Stromal cell of bone marrow (primary cell): ENCODE measurements around the gene NPAS1.
A peak's percentile ranks its signal among the peaks of the same experiment; 100 is the strongest.
"Not testable (repeated sequence)": the region's sequence is repeated elsewhere in the genome, so short reads cannot be mapped to it uniquely, and the experiment has no call there.

Source experiments
- DNase-seq: peaks from one replicate; pipeline ENCODE4 v3.0.0-alpha.2; 2012; ENCODE audit warnings: low read depth

The NPAS1 gene

DNA sequence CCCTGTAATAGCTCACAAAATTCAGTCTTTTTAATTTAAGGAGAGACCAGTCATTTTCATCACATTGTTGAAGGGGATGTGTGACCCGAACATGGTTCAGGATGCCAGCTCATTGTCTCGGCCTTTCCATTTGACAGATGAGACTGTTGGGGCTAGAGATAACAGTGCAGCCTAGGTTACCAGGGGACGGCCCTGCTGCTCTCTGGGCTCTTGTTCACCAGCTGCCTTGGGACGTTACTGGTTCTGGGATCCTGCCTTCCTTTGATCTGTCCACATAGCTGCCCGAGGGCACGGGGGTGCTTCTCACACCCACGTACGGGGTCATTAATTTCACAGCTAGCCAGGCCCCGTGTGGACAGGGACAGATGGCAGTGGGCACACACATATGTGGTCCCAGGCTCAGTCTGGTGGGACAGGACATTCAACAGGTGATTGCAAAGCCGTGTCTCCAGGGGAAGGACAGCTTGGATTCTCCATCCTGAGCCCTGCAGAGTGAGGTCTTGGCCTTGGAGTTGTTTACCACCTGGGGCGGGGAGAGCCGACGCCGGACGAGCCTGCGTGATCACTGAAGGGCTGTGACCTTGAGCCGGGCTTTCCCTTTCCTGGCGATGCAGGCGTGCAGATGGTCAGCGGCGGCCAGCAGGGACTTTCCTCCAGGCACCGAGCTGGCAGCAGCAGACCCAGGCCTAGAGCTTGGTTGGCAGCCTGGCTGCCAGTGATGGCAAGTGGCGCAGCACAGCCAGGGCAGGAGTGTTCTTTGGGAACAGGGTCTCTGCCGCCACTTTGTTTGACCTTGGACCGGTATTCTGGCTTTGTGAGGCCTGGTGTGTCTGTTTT lies 26.7 kb upstream of the NPAS1 start:
- DNase-seq: no peak

GRCh38 chr19:46993622-46994021 lies 26.0 kb upstream of the NPAS1 start:
- no peak for DNase-seq

DNA sequence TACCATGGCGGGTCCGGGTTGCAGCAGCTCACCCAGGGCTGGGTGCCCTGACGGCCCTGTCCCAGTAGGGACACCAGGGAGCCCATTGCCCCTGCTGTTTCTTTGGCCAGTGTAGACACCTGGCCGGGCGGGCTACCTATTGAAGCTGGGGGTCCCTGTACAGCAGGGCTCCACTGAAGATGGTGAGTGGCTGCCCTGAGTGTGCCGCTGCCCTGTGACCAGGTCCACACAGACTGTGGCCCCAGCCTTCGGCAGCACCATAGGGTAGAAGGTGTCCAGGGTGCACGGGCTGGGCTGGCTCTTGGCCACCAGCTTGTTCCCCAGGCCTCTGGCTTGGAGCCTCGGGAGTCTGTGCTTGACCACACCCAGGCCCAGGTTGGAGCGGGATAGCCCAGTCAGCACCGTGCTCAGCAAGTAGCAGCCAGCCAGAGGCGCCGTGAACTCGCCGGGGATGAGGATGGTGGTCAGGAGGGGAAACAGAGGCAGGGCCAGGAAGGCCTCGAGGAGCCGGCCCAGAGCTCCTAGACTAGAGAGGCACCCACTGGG lies 25.4 kb upstream of the NPAS1 start:
- no peak for DNase-seq

DNA sequence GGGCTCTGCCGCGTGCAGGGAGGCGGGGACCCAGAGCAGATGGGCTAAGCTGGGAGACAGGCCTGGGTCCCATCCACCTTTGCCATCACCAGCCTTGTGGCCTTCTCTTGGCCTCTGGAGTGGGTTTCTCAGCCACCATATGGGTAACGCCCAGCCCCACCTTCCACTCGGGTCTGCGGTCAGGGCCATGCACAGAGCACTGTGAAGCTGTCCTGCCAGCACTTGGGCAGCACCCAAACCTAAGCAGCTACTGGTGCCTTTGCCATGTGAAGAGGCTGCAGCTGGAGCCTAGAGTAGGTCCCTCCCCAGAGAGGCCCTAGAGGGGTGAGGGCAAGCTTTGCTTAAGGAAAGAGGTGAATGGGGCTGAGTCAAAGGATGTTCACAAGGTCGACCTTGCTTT lies 24.1 kb upstream of the NPAS1 start:
- no peak for DNase-seq

- DNase-seq: no peak
Observed at GRCh38 chr19:46998445-46999125, 21.1 kb upstream of the NPAS1 start.

DNA sequence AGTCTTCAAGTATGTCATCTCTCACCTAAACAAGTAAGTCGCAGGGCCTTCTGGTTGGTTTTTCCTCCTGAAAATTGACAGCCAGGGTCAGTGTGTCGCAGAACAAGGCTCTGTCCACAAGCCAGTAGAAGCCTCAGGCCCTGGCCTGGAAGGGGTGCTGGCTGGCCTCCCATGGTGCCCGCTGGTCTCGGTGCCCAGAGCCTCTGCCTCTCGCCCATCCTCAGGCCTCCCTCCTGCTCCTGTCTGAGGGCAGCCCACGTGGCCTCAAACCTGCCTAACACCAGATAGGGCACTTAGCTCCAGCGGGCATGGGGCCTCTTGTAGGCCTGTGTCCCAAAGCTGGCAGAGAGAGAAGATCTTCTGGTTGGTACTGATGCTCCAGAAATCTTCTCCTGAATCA lies 20.3 kb upstream of the NPAS1 start:
- DNase-seq: no peak

DNA sequence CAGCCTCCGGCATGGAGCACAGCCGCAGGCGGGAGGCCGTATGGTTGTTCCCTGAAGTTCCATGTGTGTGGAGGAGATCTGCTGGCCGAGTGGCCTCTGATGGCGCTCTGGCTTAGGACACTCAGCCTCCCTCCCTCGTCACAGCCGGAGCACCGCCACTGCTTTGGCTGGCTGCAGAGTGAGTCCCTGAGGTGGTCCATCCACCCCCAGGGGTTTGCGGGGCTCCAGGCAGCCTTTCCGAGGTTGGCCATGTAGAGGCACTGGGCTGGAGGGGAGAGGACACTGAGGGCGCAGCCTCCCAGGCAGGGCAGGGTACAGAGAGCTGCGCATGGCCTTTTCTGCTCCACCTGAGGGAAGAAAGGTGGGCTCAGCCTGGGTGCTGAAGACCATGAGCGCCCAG lies 19.8 kb upstream of the NPAS1 start:
- no peak for DNase-seq

GRCh38 chr19:47000373-47000772 lies 19.3 kb upstream of the NPAS1 start:
- DNase-seq: no peak

DNA sequence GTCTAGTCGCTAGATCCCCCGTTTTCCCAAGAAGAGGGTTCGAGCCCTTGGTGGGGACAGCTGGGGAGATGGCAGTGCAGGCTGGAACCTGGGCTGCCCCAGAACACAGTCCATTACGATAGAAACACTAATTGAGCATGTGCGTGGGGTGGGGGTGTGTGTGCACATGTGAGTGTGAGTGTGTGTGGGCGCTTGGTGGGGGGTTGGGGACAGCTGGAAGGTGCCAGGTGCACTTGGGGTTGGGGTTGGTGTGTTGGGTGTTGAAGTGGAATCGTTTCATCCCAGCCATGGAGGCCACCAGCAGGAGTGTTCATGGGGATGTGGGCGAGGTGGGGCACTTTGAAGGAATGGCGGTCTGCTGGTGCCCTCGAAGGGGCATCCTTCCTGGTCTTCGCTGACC lies 18.1 kb upstream of the NPAS1 start:
- no peak for DNase-seq

DNA sequence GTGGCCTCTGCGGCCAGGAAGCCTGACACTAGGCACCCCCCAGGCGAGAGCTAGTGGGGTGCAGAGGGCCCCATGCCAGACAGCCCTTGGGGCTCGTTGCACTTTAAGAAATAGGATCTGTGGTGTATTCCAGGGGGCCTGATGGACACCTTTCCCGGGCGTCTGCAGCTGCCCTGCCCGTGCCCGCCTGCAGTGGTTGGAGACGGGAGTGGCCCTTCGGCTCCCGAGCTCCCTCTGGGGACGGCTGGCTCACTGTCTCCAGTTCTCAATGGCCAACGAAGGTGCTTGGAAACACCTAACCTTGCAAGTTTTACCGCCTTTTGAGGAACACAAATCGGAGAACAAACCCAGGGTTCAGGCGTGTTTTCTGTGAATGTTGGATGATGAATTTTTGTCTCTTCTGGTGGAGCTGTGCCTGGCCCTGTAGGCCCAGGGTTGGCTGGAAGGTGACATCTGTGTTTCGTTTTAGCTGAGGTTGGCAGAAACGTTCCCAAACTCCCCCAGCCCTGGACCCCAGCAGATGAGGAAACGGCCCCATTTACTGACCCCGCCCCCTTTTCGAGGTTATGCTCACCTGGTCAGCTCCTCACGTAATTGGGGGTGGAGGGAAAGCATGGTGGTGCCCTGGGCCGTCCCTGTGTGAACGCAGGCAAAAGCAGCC lies 17.4 kb upstream of the NPAS1 start:
- DNase-seq: no peak

- no peak for DNase-seq
Observed at GRCh38 chr19:47002853-47003610, 16.6 kb upstream of the NPAS1 start.

- no peak for DNase-seq
Observed at GRCh38 chr19:47003611-47004465, 15.8 kb upstream of the NPAS1 start.

DNA sequence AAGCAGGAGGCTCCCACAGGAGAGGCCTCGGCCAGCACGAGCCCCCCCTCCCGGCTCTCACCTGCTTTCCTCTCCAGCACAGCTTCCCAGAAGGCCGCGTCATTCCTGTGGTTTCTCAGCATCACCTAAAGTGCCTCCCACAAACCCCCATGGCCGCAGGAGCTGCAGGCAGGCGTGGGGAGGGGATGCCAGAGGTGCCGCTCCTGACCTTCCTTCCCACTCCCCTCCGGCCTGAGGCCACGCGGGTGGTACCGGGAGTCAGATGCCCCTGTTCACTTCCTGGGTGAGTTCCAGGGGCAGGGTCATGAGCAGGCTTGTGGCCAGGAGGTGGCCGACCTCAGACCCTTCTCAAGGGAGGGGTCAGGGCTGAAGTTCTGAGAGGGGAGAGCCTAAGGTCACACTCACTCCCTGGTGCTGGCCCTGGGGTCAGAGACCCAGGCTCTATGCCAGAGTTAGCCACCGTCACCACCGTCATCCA lies 14.4 kb upstream of the NPAS1 start:
- no peak for DNase-seq

DNA sequence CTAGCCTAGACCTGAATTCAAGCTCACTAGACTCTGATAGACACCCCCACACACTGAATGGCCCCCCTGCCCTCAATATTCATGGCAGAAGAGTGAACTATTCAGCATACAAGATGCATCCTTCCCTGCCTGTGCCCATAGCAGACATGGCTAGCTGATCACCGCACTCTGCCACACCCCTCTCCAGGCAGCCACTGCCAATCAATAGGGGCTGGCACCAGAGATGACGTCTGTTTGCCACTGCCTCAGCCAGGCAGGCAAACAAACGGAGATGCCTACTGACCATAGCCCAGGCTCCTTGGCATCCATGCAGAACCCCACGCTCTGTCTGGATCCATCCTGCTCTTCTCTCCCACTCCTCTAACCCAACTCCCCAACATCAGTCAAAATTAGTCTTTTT lies 13.8 kb upstream of the NPAS1 start:
- no peak for DNase-seq

DNA sequence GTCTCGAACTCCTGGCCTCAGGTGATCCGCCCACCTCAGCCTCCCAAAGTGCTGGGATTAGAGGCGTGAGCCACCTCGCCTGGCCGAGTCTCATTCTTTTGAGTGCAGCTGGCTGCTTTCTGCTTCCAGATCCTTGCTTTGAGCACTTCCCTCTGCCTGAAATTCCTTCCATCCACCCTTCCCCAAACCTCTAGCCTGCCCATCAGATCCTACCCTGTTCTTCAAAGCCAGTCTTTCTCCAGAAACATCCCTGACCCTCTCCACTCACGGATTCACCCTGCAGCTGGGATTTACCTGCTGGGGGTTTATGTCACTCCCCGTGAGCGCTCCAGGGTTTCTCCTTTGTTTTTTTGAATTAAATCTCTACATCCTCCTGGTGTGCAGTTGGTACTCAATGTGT lies 13.1 kb upstream of the NPAS1 start:
- DNase-seq: no peak

- not testable (repeated sequence) for DNase-seq
Observed at GRCh38 chr19:47010549-47010948, 9.1 kb upstream of the NPAS1 start.

- DNase-seq: no peak
Observed at GRCh38 chr19:47012617-47013016, 7.0 kb upstream of the NPAS1 start.

DNA sequence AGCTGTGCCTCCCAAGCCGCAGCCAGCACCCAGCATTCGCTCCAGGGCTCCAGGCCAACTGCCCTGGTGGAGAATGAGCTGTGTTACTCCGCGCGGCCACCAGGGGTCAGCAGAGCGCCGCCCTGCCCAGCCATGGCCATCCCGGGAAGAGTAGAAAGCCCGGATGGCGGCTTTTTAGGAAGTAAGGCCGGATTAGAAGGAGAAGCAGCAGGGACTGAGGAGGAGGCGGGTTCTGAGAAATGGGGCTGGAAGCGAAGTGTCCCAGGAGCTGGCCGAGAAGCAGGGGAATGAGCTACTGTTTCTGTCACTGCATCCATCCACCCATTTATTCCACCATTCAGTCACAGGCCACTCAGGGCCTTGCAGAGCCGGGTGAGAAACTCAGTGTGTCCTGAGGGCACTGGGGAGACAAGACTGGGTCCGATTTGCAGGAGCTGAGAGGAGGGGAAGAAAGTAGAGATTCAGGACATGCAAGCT lies 6.6 kb upstream of the NPAS1 start:
- DNase-seq: peak; percentile 33

GRCh38 chr19:47018923-47019322 lies 714 bp upstream of the NPAS1 start:
- no peak for DNase-seq

- DNase-seq: no peak
Observed at GRCh38 chr19:47020132-47020805, 632 bp downstream of the NPAS1 start.
